ENCODE results near the gene ABHD11. TPM values are rescaled to one million over a fixed set of nuclear protein-coding genes. Genes with fewer than 3 reads are reported as not detected.

Gene ABHD11
- total RNA-seq, 1 experiment from 2014 or later = 74.4 TPM

- H3K79me2 ChIP-seq (ENCODE audit: low read depth) = peaks cover 8% of the 10 kb centered on the region
- intact Hi-C loops (cut with micrococcal nuclease; ENCODE audit: unreplicated experiment) = no loop called here
- 0 out of 2 replicates have a peak, but pooled peaks cover 14% of the 10 kb centered on the region for H4K20me1 ChIP-seq (ENCODE audit: insufficient read depth)
- no peaks in the 10 kb centered on the region for H3K27me3 ChIP-seq (ENCODE audit: insufficient read depth, low read depth)
- H3K4me3 ChIP-seq = no peak overlapping the region
- ChIA-PET POLR2A (ENCODE audit: unreplicated experiment) (interaction anchor here (0.9 kb wide), 1 partner anchor 152 kb away, joined by 6 read pairs; no protein-coding TSS in a partner anchor), CTCF (no interaction called here)
- peaks cover 80% of the 10 kb centered on the region for H3F3A ChIP-seq (ENCODE audit: insufficient read depth, low read depth)
- H3K27ac ChIP-seq = no peak overlapping the region
- H3K36me3 ChIP-seq (ENCODE audit: low read depth) = peaks cover 23% of the 10 kb centered on the region; the same call in 1 of the 2 replicates
- no peak overlapping the region for H2AFZ ChIP-seq
- no peak for DNase-seq
- H3K9me2 ChIP-seq (ENCODE audit: insufficient read depth) = no peaks in the 10 kb centered on the region
- TF ChIP-seq CTCF (conservative IDR thresholded peaks at IDR 0.05) (no peak), EZH2 (IDR thresholded peaks at IDR 0.05; ENCODE audit: low read depth) (no peak)
- H3K4me2 ChIP-seq = no peak overlapping the region
- H3K4me1 ChIP-seq (replicated peaks; ENCODE audit: insufficient read depth) = peaks cover 30% of the 10 kb centered on the region
- H3K9me3 ChIP-seq (ENCODE audit: insufficient read depth, low read depth) = no peaks in the 10 kb centered on the region
- BruUV-seq (replicated peaks) = no TSS peak
These were observed 35.4 kb downstream of the ABHD11 start for GRCh38 chr7:73703225-73703624.

- Histone ChIP-seq H4K20me1 (ENCODE audit: insufficient read depth) (0 out of 2 replicates have a peak, but pooled peaks cover 14% of the 10 kb centered on the region), H3K4me3 (no peak overlapping the region), H2AFZ (no peak overlapping the region), H3F3A (ENCODE audit: insufficient read depth, low read depth) (peaks cover 80% of the 10 kb centered on the region), H3K27me3 (ENCODE audit: insufficient read depth, low read depth) (no peaks in the 10 kb centered on the region), H3K9me2 (ENCODE audit: insufficient read depth) (no peaks in the 10 kb centered on the region), H3K36me3 (ENCODE audit: low read depth) (peaks cover 23% of the 10 kb centered on the region; the same call in 1 of the 2 replicates), H3K4me1 (replicated peaks; ENCODE audit: insufficient read depth) (peaks cover 26% of the 10 kb centered on the region), H3K79me2 (ENCODE audit: low read depth) (peaks cover 8% of the 10 kb centered on the region), H3K27ac (no peak overlapping the region), H3K9me3 (ENCODE audit: insufficient read depth, low read depth) (no peaks in the 10 kb centered on the region), H3K4me2 (no peak overlapping the region)
- no peak for TF ChIP-seq CTCF (conservative IDR thresholded peaks at IDR 0.05)
- no peak for TF ChIP-seq EZH2 (IDR thresholded peaks at IDR 0.05; ENCODE audit: low read depth)
- DNase-seq = peak in 1 of 2 experiments; percentile 16
- no TSS peak for BruUV-seq (replicated peaks)
- ChIA-PET CTCF (no interaction called here), POLR2A (ENCODE audit: unreplicated experiment) (interaction anchor here (0.7 to 0.9 kb wide), 2 partner anchors 15 to 153 kb away, joined by 4 to 6 read pairs; no protein-coding TSS in a partner anchor)
- intact Hi-C loops (cut with micrococcal nuclease; ENCODE audit: unreplicated experiment) = no loop called here
These were observed 35.9 kb downstream of the ABHD11 start for GRCh38 chr7:73702665-73703064.

GRCh38 chr7:73702226-73702625 lies 36.4 kb downstream of the ABHD11 start:
- no peaks in the 10 kb centered on the region for H3K27me3 ChIP-seq (ENCODE audit: insufficient read depth, low read depth)
- peak in 1 of 2 experiments; percentile 54 for DNase-seq
- CTCF ChIA-PET = no interaction called here
- no TSS peak for BruUV-seq (replicated peaks)
- no peak for TF ChIP-seq CTCF (conservative IDR thresholded peaks at IDR 0.05)
- TF ChIP-seq EZH2 (IDR thresholded peaks at IDR 0.05; ENCODE audit: low read depth) = no peak
- 0 out of 2 replicates have a peak, but pooled peaks cover 14% of the 10 kb centered on the region for H4K20me1 ChIP-seq (ENCODE audit: insufficient read depth)
- no peak overlapping the region for H3K4me2 ChIP-seq
- H3K27ac ChIP-seq = no peak overlapping the region
- H3K9me3 ChIP-seq (ENCODE audit: insufficient read depth, low read depth) = no peaks in the 10 kb centered on the region
- intact Hi-C loops (cut with micrococcal nuclease; ENCODE audit: unreplicated experiment) = no loop called here
- peaks cover 8% of the 10 kb centered on the region for H3K79me2 ChIP-seq (ENCODE audit: low read depth)
- peaks cover 81% of the 10 kb centered on the region for H3F3A ChIP-seq (ENCODE audit: insufficient read depth, low read depth)
- POLR2A ChIA-PET (ENCODE audit: unreplicated experiment) = interaction anchor here (0.7 to 0.9 kb wide), 2 partner anchors 16 to 153 kb away, joined by 4 to 6 read pairs; no protein-coding TSS in a partner anchor
- H3K9me2 ChIP-seq (ENCODE audit: insufficient read depth) = no peaks in the 10 kb centered on the region
- peaks cover 23% of the 10 kb centered on the region; the same call in 1 of the 2 replicates for H3K36me3 ChIP-seq (ENCODE audit: low read depth)
- H3K4me3 ChIP-seq = no peak overlapping the region
- H3K4me1 ChIP-seq (replicated peaks; ENCODE audit: insufficient read depth) = peaks cover 22% of the 10 kb centered on the region
- no peak overlapping the region for H2AFZ ChIP-seq

Data from PC-9 (cell line).